Measurements from ENCODE around the gene CHST15. TPM values are rescaled to one million over a fixed set of nuclear protein-coding genes. Genes with fewer than 3 reads are reported as not detected.

CHST15 gene
- total and polyA plus RNA-seq, 3 donors from 2014 or later, result 9.3 to 12.8 (median 11.5) TPM

- intact Hi-C loops (cut with DNase I; ENCODE audit: low total_unique reads), result no loop called here
- H3K27me3 ChIP-seq, result no peaks in the 10 kb centered on the region
- H3K36me3 ChIP-seq (ENCODE audit: low read depth, missing control alignments), result no peaks in the 10 kb centered on the region
- no peaks in the 10 kb centered on the region for H3K4me1 ChIP-seq
- no peak overlapping the region for H3K4me3 ChIP-seq
- no peak overlapping the region for H3K27ac ChIP-seq
- no peaks in the 10 kb centered on the region for H3K9me3 ChIP-seq
- no peak for TF ChIP-seq POLR2A (IDR thresholded peaks at IDR 0.05)
- TF ChIP-seq, protein P1, sequence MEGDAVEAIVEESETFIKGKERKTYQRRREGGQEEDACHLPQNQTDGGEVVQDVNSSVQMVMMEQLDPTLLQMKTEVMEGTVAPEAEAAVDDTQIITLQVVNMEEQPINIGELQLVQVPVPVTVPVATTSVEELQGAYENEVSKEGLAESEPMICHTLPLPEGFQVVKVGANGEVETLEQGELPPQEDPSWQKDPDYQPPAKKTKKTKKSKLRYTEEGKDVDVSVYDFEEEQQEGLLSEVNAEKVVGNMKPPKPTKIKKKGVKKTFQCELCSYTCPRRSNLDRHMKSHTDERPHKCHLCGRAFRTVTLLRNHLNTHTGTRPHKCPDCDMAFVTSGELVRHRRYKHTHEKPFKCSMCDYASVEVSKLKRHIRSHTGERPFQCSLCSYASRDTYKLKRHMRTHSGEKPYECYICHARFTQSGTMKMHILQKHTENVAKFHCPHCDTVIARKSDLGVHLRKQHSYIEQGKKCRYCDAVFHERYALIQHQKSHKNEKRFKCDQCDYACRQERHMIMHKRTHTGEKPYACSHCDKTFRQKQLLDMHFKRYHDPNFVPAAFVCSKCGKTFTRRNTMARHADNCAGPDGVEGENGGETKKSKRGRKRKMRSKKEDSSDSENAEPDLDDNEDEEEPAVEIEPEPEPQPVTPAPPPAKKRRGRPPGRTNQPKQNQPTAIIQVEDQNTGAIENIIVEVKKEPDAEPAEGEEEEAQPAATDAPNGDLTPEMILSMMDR (IDR thresholded peaks at IDR 0.05), result no peak
- 78 to 85% methylated on average over 3 to 6 of the region's 6 CpGs for WGBS, 2 donors
- DNase-seq, result no peak
Observed at GRCh38 chr10:124057601-124058000, 35.8 kb downstream of the CHST15 start.

DNA sequence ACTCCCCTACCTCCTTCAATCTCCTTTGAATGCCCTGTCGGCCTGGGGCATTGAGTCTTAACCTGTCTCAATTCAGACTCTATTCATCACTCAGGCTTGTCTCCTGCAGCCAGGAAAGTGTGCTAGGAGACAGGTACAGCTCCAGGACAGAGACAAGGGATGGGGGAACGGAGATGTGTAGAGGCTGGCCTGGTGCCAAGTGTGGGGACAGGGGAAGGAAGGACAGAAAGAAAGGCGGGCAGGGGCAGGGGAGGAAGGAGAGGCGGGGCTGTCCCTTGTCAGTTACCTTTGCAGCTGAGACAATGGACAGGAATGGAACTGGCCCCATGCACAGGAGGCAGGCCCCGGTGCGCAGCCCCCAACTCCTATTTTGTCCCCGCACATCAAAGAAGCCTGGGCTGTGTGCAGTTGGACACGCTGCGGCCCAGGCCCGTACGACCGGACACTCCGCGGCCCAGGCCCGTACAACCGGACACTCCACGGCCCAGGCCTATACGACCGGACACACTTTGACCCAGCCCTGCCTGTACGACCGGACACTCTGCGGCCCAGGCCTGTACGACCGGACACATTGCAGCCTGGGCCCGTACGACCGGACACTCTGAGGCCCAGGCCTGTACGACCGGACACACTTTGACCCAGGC, 36.9 kb downstream of the CHST15 start:
- WGBS, 2 donors, result 93 to 97% methylated on average over 26 to 29 of the region's 29 CpGs
- TF ChIP-seq, protein P1 (IDR thresholded peaks at IDR 0.05), result no peak
- TF ChIP-seq POLR2A (IDR thresholded peaks at IDR 0.05), result no peak
- Histone ChIP-seq H3K9me3 (no peaks in the 10 kb centered on the region), H3K4me3 (no peak overlapping the region), H3K27ac (no peak overlapping the region), H3K4me1 (no peaks in the 10 kb centered on the region), H3K36me3 (ENCODE audit: low read depth, missing control alignments) (no peaks in the 10 kb centered on the region), H3K27me3 (no peaks in the 10 kb centered on the region)
- intact Hi-C loops (cut with DNase I; ENCODE audit: low total_unique reads), result no loop called here
- DNase-seq, result no peak

- DNase-seq, result no peak
- no peaks in the 10 kb centered on the region for H3K36me3 ChIP-seq (ENCODE audit: low read depth, missing control alignments)
- no peaks in the 10 kb centered on the region for H3K4me1 ChIP-seq
- TF ChIP-seq, protein P1 (IDR thresholded peaks at IDR 0.05), result no peak
- TF ChIP-seq POLR2A (IDR thresholded peaks at IDR 0.05), result no peak
- no peaks in the 10 kb centered on the region for H3K27me3 ChIP-seq
- H3K27ac ChIP-seq, result no peak overlapping the region
- intact Hi-C loops (cut with DNase I; ENCODE audit: low total_unique reads), result no loop called here
- no peaks in the 10 kb centered on the region for H3K9me3 ChIP-seq
- WGBS, 2 donors, result 50 to 61% methylated on average over 2 of the region's 2 CpGs
- no peak overlapping the region for H3K4me3 ChIP-seq
Observed at GRCh38 chr10:124053971-124054370, 39.4 kb downstream of the CHST15 start.

DNA sequence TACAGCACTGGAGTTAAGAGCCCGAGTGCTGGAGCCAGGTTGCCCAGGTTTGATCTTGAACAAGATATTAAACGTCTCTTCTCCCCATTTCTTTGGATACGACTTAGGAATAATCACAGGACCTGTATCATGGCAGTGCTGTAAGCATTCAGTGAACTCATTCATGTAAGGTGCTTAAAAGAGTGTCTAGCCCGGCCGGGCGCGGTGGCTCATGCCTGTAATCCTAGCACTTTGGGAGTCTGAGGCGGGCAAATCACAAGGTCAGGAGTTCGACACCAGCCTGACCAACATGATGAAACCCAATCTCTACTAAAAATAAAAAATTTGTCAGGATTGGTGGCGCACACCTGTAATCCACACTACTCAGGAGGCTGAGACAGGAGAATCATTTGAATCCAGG, 40.8 kb downstream of the CHST15 start:
- no peaks in the 10 kb centered on the region for H3K9me3 ChIP-seq
- intact Hi-C loops (cut with DNase I; ENCODE audit: low total_unique reads), result no loop called here
- H3K4me1 ChIP-seq, result no peaks in the 10 kb centered on the region
- WGBS, 2 donors, result 95 to 96% methylated on average over 10 of the region's 10 CpGs
- H3K36me3 ChIP-seq (ENCODE audit: low read depth, missing control alignments), result no peaks in the 10 kb centered on the region
- H3K27ac ChIP-seq, result no peak overlapping the region
- no peak for DNase-seq
- TF ChIP-seq, protein P1 (IDR thresholded peaks at IDR 0.05), result no peak
- no peak for TF ChIP-seq POLR2A (IDR thresholded peaks at IDR 0.05)
- H3K4me3 ChIP-seq, result no peak overlapping the region
- H3K27me3 ChIP-seq, result no peaks in the 10 kb centered on the region
